HEK293T (cell line): Measurements from ENCODE around the gene PFKL.

Experiments
- ELF4 ChIP-seq: fragments of 450-650 bp; IDR thresholded peaks from 2 replicates; pipeline ENCODE4 v1.6.1; 2017; ENCODE audit warnings: antibody characterized with exemption
- FOXM1 ChIP-seq: fragments of 450-650 bp; IDR thresholded peaks from 2 replicates; pipeline ENCODE4 v1.6.1; 2017; ENCODE audit warnings: mild to moderate bottlenecking, borderline replicate concordance
- HDGF ChIP-seq: fragments of 450-650 bp; IDR thresholded peaks from 2 replicates; pipeline ENCODE4 v1.6.1; 2017; ENCODE audit warnings: antibody characterized with exemption, borderline replicate concordance
- NFRKB ChIP-seq: fragments of 450-650 bp; IDR thresholded peaks from 2 replicates; pipeline ENCODE4 v1.6.1; 2016; ENCODE audit warnings: mild to moderate bottlenecking, moderate library complexity
- SP1 ChIP-seq: fragments of 450-650 bp; IDR thresholded peaks from 2 replicates; pipeline ENCODE4 v1.6.1; 2017
- SUZ12 ChIP-seq: fragments of 450-650 bp; IDR thresholded peaks from 2 replicates; pipeline ENCODE4 v1.6.1; 2016; ENCODE audit warnings: mild to moderate bottlenecking
- TARDBP ChIP-seq: fragments of 450-650 bp; IDR thresholded peaks from 2 replicates; pipeline ENCODE4 v1.6.1; 2016

DNA sequence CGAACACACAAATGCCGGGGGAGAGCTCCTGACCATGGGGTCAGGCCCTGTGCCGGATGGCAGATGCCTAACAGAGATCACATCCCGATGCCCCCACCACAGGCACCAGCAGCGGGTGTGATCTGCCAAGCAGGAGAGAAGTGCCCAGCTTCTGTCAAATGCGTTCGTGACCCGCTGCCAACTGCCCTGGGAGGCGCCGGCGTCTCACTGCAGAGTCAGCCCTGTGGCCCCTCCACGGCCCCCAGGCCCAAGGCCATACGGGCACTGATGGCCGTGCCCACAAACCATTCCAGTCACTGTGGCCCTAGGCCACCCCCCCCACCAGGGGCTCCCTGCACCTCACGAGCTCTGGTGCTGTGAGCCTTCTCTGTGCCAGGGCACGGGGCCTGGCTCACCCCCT, 31.4 kb downstream of the PFKL start:
- TF ChIP-seq HDGF (no peak), ELF4 (no peak), SP1 (no peak), TARDBP (no peak), SUZ12 (no peak), NFRKB (no peak), FOXM1 (no peak)
